Heart left ventricle (tissue), 16 donors: ENCODE results near the gene PCSK5. TPM values are rescaled to one million over a fixed set of nuclear protein-coding genes. Genes with fewer than 3 reads are reported as not detected.

ENCODE experiments used
- ATAC-seq, 4 donors: fragments of 200-7000 bp; cut with Tn5 transposase; one replicate each; pipeline ENCODE4 v1.9.1; 2020 to 2022; ENCODE audit warnings: moderate library complexity in 4 of 4, mild to moderate bottlenecking in 3 of 4, moderate number of reproducible peaks in 1 of 4
- DNase-seq, 5 donors: peaks; one replicate each; pipeline ENCODE4 v3.0.0-alpha.2; 2020
- H3K27ac ChIP-seq, 12 donors: fragments of 200-600 bp; sonication (generic) in 4 of 12; one replicate each; pipeline versions ENCODE4 v1.5.0 to v1.8.0; 2016 to 2022; ENCODE audit warnings: mild to moderate bottlenecking in 2 of 12
- H3K27me3 ChIP-seq, 9 donors: fragments of 200-600 bp; sonication (generic) in 2 of 9; one replicate each; pipeline versions ENCODE4 v1.5.1 to v1.8.0; 2016 to 2022; ENCODE audit warnings: mild to moderate bottlenecking in 3 of 9
- H3K36me3 ChIP-seq, 9 donors: fragments of 200-600 bp; sonication (generic) in 2 of 9; one replicate each; pipeline versions ENCODE4 v1.5.0 to v1.8.0; 2018 to 2022; ENCODE audit warnings: mild to moderate bottlenecking in 2 of 9
- H3K4me1 ChIP-seq, 12 donors: fragments of 200-600 bp; sonication (generic) in 4 of 12; one replicate each; pipeline versions ENCODE4 v1.5.0 to v1.8.0; 2016 to 2022; ENCODE audit warnings: mild to moderate bottlenecking in 3 of 12
- H3K4me3 ChIP-seq, 12 donors: fragments of 200-600 bp; sonication (generic) in 4 of 12; one replicate each; pipeline versions ENCODE4 v1.5.0 to v1.8.0; 2017 to 2022; ENCODE audit warnings: mild to moderate bottlenecking in 9 of 12, moderate library complexity in 4 of 12
- H3K9me3 ChIP-seq, 12 donors: fragments of 200-600 bp; sonication (generic) in 4 of 12; one replicate each; pipeline versions ENCODE4 v1.5.0 to v1.8.0; 2016 to 2022; ENCODE audit warnings: mild to moderate bottlenecking in 1 of 12
- CTCF ChIP-seq, 12 donors: fragments of 200-600 bp; sonication (generic) in 4 of 12; IDR thresholded peaks; one replicate each; pipeline versions ENCODE4 v1.5.0 to v1.8.0; 2018 to 2022; ENCODE audit warnings: antibody characterized with exemption in 12 of 12, mild to moderate bottlenecking in 5 of 12
- POLR2A ChIP-seq, 2 donors: fragments of 450-650 bp; IDR thresholded peaks; one replicate each; pipeline ENCODE4 v1.6.1; 2017; ENCODE audit warnings: antibody characterized with exemption in 2 of 2, mild to moderate bottlenecking in 2 of 2, moderate library complexity in 2 of 2
- WGBS, 4 donors: extraction: QIAGEN DNeasy Blood & Tissue Kit in 2 of 4; methylation state at CpG; one replicate each; pipeline versions ENCODE4 v1.1.5 to v1.1.7; 2013 to 2018; 5-methylcytosine and 5-hydroxymethylcytosine counted together
- intact Hi-C, 10 donors: fragments of 100-400 bp; cut with DNase I; formaldehyde crosslinking; loops; one replicate each; pipeline versions ENCODE4 v1.11.1 to v1.14.2; 2022
- polyA plus RNA-seq, 2 donors: library from polyadenylated mRNA; stranded (reverse); fragments of 200-250 nt; gene quantifications; one replicate each; pipeline ENCODE4 v1.2.3, GENCODE V29; 2013
- total RNA-seq, 9 donors: library from RNA; depleted of rRNA in 2 of 9; stranded (reverse); fragments of >200 nt in 2 of 9; fragmentation: NEBNext Ultra II Directional in 3 of 9; extraction: Animal tissue kit (Norgen Biotek cat#: 25700) in 3 of 9; gene quantifications; one replicate each; pipeline versions ENCODE4 v1.1.0 to v1.2.4, GENCODE V29; 2016 to 2023
- donor health status: ischemic (EF 13 %, LVEDD 7.1; RV severe dilation, severe dysfunction).
- donor health status: healthy with polysubstance abuse.
- donor health status: DM: no; HTN: yes; CAD: no.
- donor health status: DM: no; HTN: no; CAD: no.
- donor health status: ischemic (EF 25% LVEDD 6.9; RV normal size, moderate dysfunction).
- donor health status: ischemic (EF 25% LVEDD 5.7; RV mildly dilated, moderate dysfunction).
- donor health status: healthy.
- donor health status: DM: yes; HTN: yes; CAD: no.
- donor health status: ischemic (EF 35%, LVEDD 5.7; RV mildly dilated, moderate dysfunction).
- donor health status: nonischemic (EF 11% LVEDD 7.7; RV severe dilation, severe dysfunction).
- donor health status: DM: yes; HTN: yes; CAD: no.
- donor health status: PGD.
- donor health status: ischemic (EF 29% LVEDD 5.4; RV normal size, mild dysfunction).
- donor health status: nonischemic (EF 23%, LVEDD 6.1; RV moderate dilation, normal function).

Gene PCSK5
- total and polyA plus RNA-seq, 11 donors, result 1.3 to 13.6 (median 5.9) TPM

- peak overlapping the region in 8 of 12 donors; percentile 43 to 77 (median 56) for H3K27ac ChIP-seq
- H3K36me3 ChIP-seq, result no peaks in the 10 kb centered on the region
- H3K4me3 ChIP-seq, result no peak overlapping the region
- H3K9me3 ChIP-seq, result no peaks in the 10 kb centered on the region
- no peaks in the 10 kb centered on the region for H3K27me3 ChIP-seq
- WGBS, 4 donors, result 84 to 89% (median 86%) methylated on average over 6 of the region's 6 CpGs
- DNase-seq (no peak), ATAC-seq (no peak)
- peaks cover 0 to 62% (median 24%) of the 10 kb centered on the region in 12 donors for H3K4me1 ChIP-seq
- TF ChIP-seq CTCF (IDR thresholded peaks at IDR 0.05), result no peak
- TF ChIP-seq POLR2A (IDR thresholded peaks at IDR 0.05), result no peak
- intact Hi-C loops, result no loop called here
These were observed 483.5 kb downstream of the PCSK5 start for GRCh38 chr9:76373784-76374474.

GRCh38 chr9:76374783-76375559 is 484.5 kb downstream of the PCSK5 start:
- H3K36me3 ChIP-seq, result no peaks in the 10 kb centered on the region
- 71 to 80% (median 74%) methylated on average over 10 of the region's 10 CpGs for WGBS, 4 donors
- intact Hi-C loops, result no loop called here
- H3K27me3 ChIP-seq, result no peaks in the 10 kb centered on the region
- H3K4me1 ChIP-seq, result peaks cover 0 to 54% (median 21%) of the 10 kb centered on the region in 12 donors
- peak overlapping the region in 9 of 12 donors; percentile 28 to 77 (median 57) for H3K27ac ChIP-seq
- no peak overlapping the region for H3K4me3 ChIP-seq
- TF ChIP-seq CTCF (IDR thresholded peaks at IDR 0.05), result no peak
- TF ChIP-seq POLR2A (IDR thresholded peaks at IDR 0.05), result no peak
- ATAC-seq (peak; percentile 87 to 95 (median 92)), DNase-seq (peak; percentile 79 to 88 (median 81))
- no peaks in the 10 kb centered on the region for H3K9me3 ChIP-seq

GRCh38 chr9:76377791-76378190 is 487.3 kb downstream of the PCSK5 start:
- DNase-seq (no peak), ATAC-seq (no peak)
- intact Hi-C loops, result no loop called here
- H3K4me3 ChIP-seq, result no peak overlapping the region
- no peak overlapping the region for H3K27ac ChIP-seq
- no peaks in the 10 kb centered on the region for H3K27me3 ChIP-seq
- TF ChIP-seq POLR2A (IDR thresholded peaks at IDR 0.05) (no peak), CTCF (IDR thresholded peaks at IDR 0.05) (no peak)
- no peaks in the 10 kb centered on the region for H3K9me3 ChIP-seq
- H3K36me3 ChIP-seq, result no peaks in the 10 kb centered on the region
- peaks cover 0 to 36% (median 11%) of the 10 kb centered on the region in 12 donors for H3K4me1 ChIP-seq

- no peak for ATAC-seq
- Histone ChIP-seq H3K36me3 (peaks cover 0 to 4% (median 0%) of the 10 kb centered on the region in 9 donors), H3K27ac (no peak overlapping the region), H3K4me1 (peaks cover 0 to 29% (median 5%) of the 10 kb centered on the region in 12 donors), H3K27me3 (no peaks in the 10 kb centered on the region), H3K4me3 (no peak overlapping the region), H3K9me3 (no peaks in the 10 kb centered on the region)
- 82 to 89% (median 86%) methylated on average over 6 of the region's 6 CpGs for WGBS, 4 donors
- DNase-seq, result no peak
- TF ChIP-seq POLR2A (IDR thresholded peaks at IDR 0.05) (no peak), CTCF (IDR thresholded peaks at IDR 0.05) (no peak)
- intact Hi-C loops, result no loop called here
These were observed 488.0 kb downstream of the PCSK5 start for GRCh38 chr9:76378367-76379073.
